Fibroblast of skin of right biceps (primary cell): ENCODE results near the gene BHMT2.

Experiments
- DNase-seq: peaks from one replicate; pipeline ENCODE4 v3.0.0-alpha.2; 2013

The BHMT2 gene

DNA sequence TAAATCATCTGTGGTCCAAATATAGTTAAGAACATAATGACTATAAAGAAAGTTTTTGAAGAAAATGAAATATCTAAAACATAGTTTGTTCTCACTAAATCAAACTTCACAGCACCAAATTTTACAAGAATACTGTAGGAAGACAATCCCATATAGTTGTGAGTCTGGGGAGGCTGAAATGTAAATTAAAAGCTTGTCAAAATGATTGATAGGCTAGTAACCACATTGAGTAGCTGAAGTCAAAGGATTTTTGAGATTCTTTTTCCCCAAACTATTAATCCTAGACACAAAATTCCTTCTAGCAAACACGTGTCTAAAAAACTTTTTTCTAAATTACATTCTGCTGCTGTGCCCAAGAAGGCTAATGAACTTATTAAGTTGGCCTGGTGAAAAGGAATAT lies 55.0 kb downstream of the BHMT2 start:
- peak; percentile 31 for DNase-seq

DNA sequence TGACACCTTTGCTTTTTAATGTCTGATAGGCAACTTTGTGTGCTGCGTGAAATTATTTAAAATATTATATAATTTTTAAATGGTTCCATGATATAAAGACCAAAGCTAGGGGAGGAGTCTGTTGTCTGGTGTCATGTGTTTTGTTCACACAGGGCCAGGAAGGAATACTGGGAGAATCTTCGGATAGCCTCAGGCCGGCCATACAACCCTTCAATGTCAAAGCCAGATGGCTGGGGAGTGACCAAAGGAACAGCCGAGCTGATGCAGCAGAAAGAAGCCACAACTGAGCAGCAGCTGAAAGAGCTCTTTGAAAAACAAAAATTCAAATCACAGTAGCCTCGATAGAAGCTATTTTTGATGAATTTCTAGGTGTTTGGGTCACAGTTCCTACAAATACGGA lies 61.2 kb downstream of the BHMT2 start:
- DNase-seq: no peak

DNA sequence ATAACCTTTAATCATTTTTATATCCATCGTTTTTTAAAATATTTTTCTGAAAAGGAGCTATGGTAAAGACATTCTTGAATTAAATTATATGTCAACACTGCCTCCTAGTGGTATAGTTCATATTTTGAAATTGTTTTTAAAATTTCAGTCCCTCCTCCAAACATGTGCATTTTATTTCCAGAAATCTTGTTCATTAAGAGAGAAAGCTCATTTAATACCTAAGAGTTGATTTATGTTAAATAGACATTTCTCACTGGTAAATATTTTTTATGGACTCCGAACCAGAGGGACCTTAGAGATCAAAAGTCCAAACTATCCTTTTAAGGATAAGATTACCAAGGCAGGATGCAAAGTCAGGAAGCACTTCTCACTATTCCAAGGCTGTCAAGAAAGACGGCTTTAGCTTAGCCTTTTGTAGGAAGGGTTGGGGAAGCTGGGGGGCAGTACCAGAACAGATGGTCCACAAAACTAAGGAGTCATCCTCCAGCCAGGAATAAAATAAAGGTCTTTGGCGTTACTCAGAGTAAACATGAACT lies 63.6 kb downstream of the BHMT2 start:
- peak; percentile 47 for DNase-seq

DNA sequence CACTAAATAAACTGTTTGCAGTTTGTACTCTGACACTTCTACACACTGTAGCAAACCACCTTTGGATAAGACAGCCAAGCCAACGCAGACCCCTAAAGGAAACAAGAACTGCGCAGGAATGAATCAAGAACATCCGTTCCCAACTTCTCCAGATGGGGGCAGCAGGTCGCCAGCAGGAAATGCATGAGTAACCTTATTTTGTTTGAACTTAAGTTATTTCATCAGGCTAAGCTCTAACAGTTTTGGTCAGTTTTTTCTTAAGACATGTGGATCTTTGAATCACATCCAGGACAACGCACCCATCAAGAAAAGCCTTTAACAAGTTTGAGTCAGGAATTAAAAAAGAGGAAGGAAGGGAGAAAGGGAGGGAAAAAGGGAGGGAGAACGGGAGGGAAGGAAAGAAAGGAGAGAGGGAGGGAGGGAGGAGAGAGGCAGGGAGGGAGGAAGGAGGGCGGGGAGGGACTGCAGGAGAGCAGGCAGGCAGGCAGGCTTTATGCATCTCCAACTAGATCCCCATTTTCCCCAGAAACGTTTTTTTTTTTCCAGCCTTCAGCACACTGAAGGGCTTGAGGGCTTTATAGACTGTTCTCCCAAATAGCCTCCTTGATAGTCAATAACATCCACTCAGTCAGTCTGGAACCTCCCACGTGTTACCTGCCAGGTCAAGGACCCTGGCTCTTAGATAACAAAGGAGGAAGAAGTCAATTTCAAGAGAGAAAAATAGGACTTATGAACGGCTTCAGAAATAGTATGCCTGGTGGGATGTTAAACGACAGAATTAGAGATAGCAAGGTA lies 64.3 kb downstream of the BHMT2 start:
- DNase-seq: peak; percentile 90

DNA sequence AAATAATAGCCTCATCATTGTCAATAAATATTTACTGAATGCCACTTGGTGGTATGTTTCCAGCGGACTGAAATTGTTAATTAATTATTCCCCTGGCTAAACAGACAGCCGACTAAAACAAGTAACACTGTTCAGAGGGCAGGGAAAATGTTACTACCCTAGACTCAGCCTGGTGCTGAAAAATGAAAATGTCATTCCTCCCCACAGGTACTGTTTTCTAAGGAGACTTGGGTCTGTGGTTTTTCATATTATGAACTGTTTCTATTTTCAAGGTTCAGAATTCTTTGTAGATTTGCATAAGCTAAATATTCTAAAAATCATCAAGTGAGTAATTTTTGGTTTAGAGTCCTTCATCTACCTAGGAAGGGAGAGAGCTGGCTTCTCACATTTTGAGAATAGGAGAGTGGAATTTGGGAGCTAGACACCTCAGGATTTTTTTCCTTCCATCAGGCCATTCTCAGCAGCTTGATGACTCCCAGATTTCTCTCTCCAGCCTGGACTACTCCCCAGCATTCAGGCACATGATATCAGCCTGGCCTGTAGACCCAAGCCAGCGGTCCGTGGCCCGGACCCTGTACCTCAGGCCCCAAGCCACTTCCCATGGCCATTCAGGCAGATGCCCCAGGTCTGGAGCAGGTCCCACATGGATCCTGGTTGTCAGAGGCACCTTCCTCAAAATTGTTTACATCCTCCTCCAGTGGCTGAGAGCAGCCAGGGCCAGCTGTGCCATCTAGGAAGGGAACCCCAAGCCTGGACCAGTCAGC lies 66.4 kb downstream of the BHMT2 start:
- DNase-seq: no peak

DNA sequence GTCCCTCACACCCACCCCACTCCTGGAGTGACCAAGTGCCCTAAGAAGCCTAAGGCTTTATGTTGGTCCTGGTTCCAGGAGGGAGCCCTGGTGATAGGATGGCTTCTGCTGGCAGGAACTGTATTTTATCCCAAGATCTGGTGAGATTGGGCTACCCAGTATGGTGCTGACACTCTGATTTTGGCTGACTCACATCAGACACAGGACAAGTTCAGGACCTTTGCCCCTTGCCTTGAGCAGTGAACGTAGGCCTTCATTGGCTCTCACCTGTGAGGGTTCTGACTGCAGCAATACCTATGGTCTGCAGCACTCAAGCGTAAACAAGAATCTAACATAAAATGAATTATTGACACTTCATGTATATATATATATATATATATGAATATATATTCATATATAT lies 67.1 kb downstream of the BHMT2 start:
- DNase-seq: no peak
